ENCODE results near the gene TRIM8. TPM values are rescaled to one million over a fixed set of nuclear protein-coding genes. Genes with fewer than 3 reads are reported as not detected.

Gene TRIM8
- total and polyA plus RNA-seq, 2 of the 4 experiments (the other 2 are of a cell fraction) = 25.5 to 126 TPM

- no peak for ATAC-seq (ENCODE audit: low read depth)
- Histone ChIP-seq H3K4me1 (ENCODE audit: control insufficient read depth, insufficient read depth, low read length) (peaks cover 9% of the 10 kb centered on the region), H3K56ac (ENCODE audit: extremely low read depth, insufficient read depth, low read length) (no peak overlapping the region), H3K18ac (ENCODE audit: low read depth, low read length) (no peak overlapping the region), H2BK20ac (ENCODE audit: low read depth, low read length) (no peak overlapping the region), H2AK9ac (replicated peaks; ENCODE audit: low read depth, low read length, poor library complexity) (no peak overlapping the region), H3K4ac (ENCODE audit: low read depth, low read length) (no peak overlapping the region), H4K8ac (ENCODE audit: low read depth in 2 of 2, low read length in 2 of 2) (no peak overlapping the region), H2BK5ac (ENCODE audit: low read depth, low read length, poor library complexity, severe bottlenecking) (no peak overlapping the region), H2BK120ac (ENCODE audit: low read depth, low read length) (no peak overlapping the region), H3K4me3 (ENCODE audit: insufficient read depth, low read depth, low read length) (no peak overlapping the region), H3K27me3 (ENCODE audit: control insufficient read depth, insufficient read depth, low read length) (no peaks in the 10 kb centered on the region), H3K9ac (ENCODE audit: low read depth, low read length) (no peak overlapping the region), H3K27ac (ENCODE audit: insufficient read depth, low read length) (no peak overlapping the region), H2BK15ac (ENCODE audit: low read depth, low read length) (no peak overlapping the region), H3K23ac (ENCODE audit: low read depth, low read length) (no peak overlapping the region), H3K79me1 (ENCODE audit: low read depth in 1 of 2, low read length in 2 of 2) (peaks cover 0 to 9% of the 10 kb centered on the region in 2 experiments; a peak in 2 of 4 replicates), H2AFZ (replicated peaks; ENCODE audit: low read length, poor library complexity) (no peak overlapping the region), H3K9me1 (ENCODE audit: insufficient read depth, low read length) (peaks cover 10% of the 10 kb centered on the region), H4K5ac (ENCODE audit: low read depth, low read length) (no peak overlapping the region), H3K14ac (replicated peaks; ENCODE audit: low read depth, low read length) (no peak overlapping the region), H3K9me3 (ENCODE audit: control insufficient read depth, insufficient read depth, low read length) (no peaks in the 10 kb centered on the region), H2AK5ac (ENCODE audit: low read depth, low read length) (0 out of 2 replicates have a peak overlapping the region, but pooled peaks have one; percentile 8), H4K20me1 (ENCODE audit: insufficient read depth, low read length) (peaks cover 2% of the 10 kb centered on the region), H4K91ac (ENCODE audit: insufficient read depth, low read depth, low read length) (no peak overlapping the region), H3K36me3 (ENCODE audit: control insufficient read depth, insufficient read depth, low read length) (no peaks in the 10 kb centered on the region), H3K4me2 (ENCODE audit: low read depth, low read length) (no peak overlapping the region)
- DNase-seq = no peak
- no TSS peak for BruUV-seq (replicated peaks)
- intact Hi-C loops (cut with micrococcal nuclease) (no loop called here), in situ Hi-C loops (cut with MboI; ENCODE audit: low sequenced_read_pairs) (no loop called here), dilution Hi-C loops (cut with HindIII; ENCODE audit: low sequenced_read_pairs, unreplicated experiment) (no loop called here)
- POLR2A ChIA-PET (ENCODE audit: unreplicated experiment) = no interaction called here
- TF ChIP-seq BHLHE40 (IDR thresholded peaks at IDR 0.05; ENCODE audit: low read depth, low read length) (no peak), ELK1 (IDR thresholded peaks at IDR 0.05; ENCODE audit: borderline replicate concordance, low read depth, low read length) (no peak), CHD1 (IDR thresholded peaks at IDR 0.05; ENCODE audit: low read depth, low read length) (no peak), MAFK (IDR thresholded peaks at IDR 0.05; ENCODE audit: low read depth, low read length) (no peak), MXI1 (IDR thresholded peaks at IDR 0.05; ENCODE audit: borderline replicate concordance, low read depth, low read length) (no peak), RAD21 (IDR thresholded peaks at IDR 0.05; ENCODE audit: low read length) (no peak), MAZ (IDR thresholded peaks at IDR 0.05; ENCODE audit: borderline replicate concordance, low read depth, low read length) (no peak), CTCF (conservative IDR thresholded peaks at IDR 0.05; ENCODE audit: low read depth, low read length) (no peak), FOS (IDR thresholded peaks at IDR 0.05; ENCODE audit: low read depth, low read length) (no peak), POLR2A (IDR thresholded peaks at IDR 0.05; ENCODE audit: low read depth, low read length) (no peak), SMC3 (IDR thresholded peaks at IDR 0.05; ENCODE audit: low read depth, low read length) (no peak), USF2 (IDR thresholded peaks at IDR 0.05; ENCODE audit: low read depth, low read length) (no peak), CEBPB (IDR thresholded peaks at IDR 0.05; ENCODE audit: low read depth, low read length) (no peak)
- CTCF ChIA-PET = no interaction called here
- 60% methylated on average over 1 of the region's 2 CpGs; no CpG with 5 or more reads in 1 of the 2 experiments for WGBS, 2 experiments (ENCODE audit: extremely low coverage in 2 of 2, insufficient read length in 1 of 2)
Observed at GRCh38 chr10:102639537-102639936, 4.7 kb upstream of the TRIM8 start.
